ENCODE measurements around the gene LPIN1. TPM values are rescaled to one million over a fixed set of nuclear protein-coding genes. Genes with fewer than 3 reads are reported as not detected.
A peak's percentile ranks its signal among the peaks of the same experiment; 100 is the strongest.

LPIN1 gene
- total and polyA plus RNA-seq, 2 of the 13 experiments (the other 11 are each of a cell fraction or from before 2014, with no cell fraction given) = 9.7 to 19.4 TPM

- TF ChIP-seq GATAD2A (CRISPR knock-in tag; IDR thresholded peaks at IDR 0.05) (peak; percentile 91), MEIS2 (CRISPR knock-in tag; IDR thresholded peaks at IDR 0.05) (peak; percentile 86; the same call in 1 of the 2 replicates), TEF (CRISPR knock-in tag; IDR thresholded peaks at IDR 0.05) (no peak), ZNF20 (CRISPR knock-in tag; IDR thresholded peaks at IDR 0.05) (no peak), ZBTB1 (CRISPR knock-in tag; IDR thresholded peaks at IDR 0.05; ENCODE audit: borderline replicate concordance) (no peak), ZNF570 (CRISPR knock-in tag; IDR thresholded peaks at IDR 0.05; ENCODE audit: borderline replicate concordance) (no peak), XBP1 (CRISPR knock-in tag; IDR thresholded peaks at IDR 0.05) (no peak), SNRNP70 (IDR thresholded peaks at IDR 0.05; ENCODE audit: low read depth, low read length) (no peak), NRL (CRISPR knock-in tag; IDR thresholded peaks at IDR 0.05; ENCODE audit: borderline replicate concordance) (no peak), ZNF282 (IDR thresholded peaks at IDR 0.05; ENCODE audit: partially characterized antibody) (no peak), HMGXB4 (CRISPR knock-in tag; IDR thresholded peaks at IDR 0.05; ENCODE audit: borderline replicate concordance in 1 of 2, low read depth in 1 of 2) (peak; percentile 14 to 58; a peak in 1 of 4 replicates), ZNF251 (CRISPR knock-in tag; IDR thresholded peaks at IDR 0.05) (no peak), POLR2G (IDR thresholded peaks at IDR 0.05; ENCODE audit: low read depth, low read length) (no peak; the same call in 1 of the 2 replicates), ZNF326 (CRISPR knock-in tag; IDR thresholded peaks at IDR 0.05; ENCODE audit: borderline replicate concordance) (no peak), CHCHD3 (CRISPR knock-in tag; IDR thresholded peaks at IDR 0.05) (no peak), NFE2 (CRISPR knock-in tag; IDR thresholded peaks at IDR 0.05) (no peak), AGO1 (IDR thresholded peaks at IDR 0.05; ENCODE audit: low read depth, low read length, poor library complexity, severe bottlenecking) (no peak), ZNF280B (CRISPR knock-in tag; IDR thresholded peaks at IDR 0.05; ENCODE audit: borderline replicate concordance) (no peak), EZH2 (conservative IDR thresholded peaks at IDR 0.05; ENCODE audit: low read depth, low read length) (no peak), ETV5 (CRISPR knock-in tag; IDR thresholded peaks at IDR 0.05; ENCODE audit: borderline replicate concordance) (peak; percentile 75; the same call in 1 of the 2 replicates), FOXO1 (CRISPR knock-in tag; IDR thresholded peaks at IDR 0.05) (peak; percentile 92), ZMAT3 (CRISPR knock-in tag; conservative IDR thresholded peaks at IDR 0.05) (no peak), ZNF644 (CRISPR knock-in tag; IDR thresholded peaks at IDR 0.05; ENCODE audit: low read depth) (no peak), MBD4 (IDR thresholded peaks at IDR 0.05; ENCODE audit: borderline replicate concordance, low read length) (peak; percentile 90; the same call in 1 of the 2 replicates), SRY (CRISPR knock-in tag; IDR thresholded peaks at IDR 0.05) (no peak), SP1 (IDR thresholded peaks at IDR 0.05) (no peak), SP1 (CRISPR knock-in tag; IDR thresholded peaks at IDR 0.05) (no peak)
- TF ChIP-seq, protein P1, sequence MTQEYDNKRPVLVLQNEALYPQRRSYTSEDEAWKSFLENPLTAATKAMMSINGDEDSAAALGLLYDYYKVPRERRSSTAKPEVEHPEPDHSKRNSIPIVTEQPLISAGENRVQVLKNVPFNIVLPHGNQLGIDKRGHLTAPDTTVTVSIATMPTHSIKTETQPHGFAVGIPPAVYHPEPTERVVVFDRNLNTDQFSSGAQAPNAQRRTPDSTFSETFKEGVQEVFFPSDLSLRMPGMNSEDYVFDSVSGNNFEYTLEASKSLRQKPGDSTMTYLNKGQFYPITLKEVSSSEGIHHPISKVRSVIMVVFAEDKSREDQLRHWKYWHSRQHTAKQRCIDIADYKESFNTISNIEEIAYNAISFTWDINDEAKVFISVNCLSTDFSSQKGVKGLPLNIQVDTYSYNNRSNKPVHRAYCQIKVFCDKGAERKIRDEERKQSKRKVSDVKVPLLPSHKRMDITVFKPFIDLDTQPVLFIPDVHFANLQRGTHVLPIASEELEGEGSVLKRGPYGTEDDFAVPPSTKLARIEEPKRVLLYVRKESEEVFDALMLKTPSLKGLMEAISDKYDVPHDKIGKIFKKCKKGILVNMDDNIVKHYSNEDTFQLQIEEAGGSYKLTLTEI (CRISPR knock-in tag; conservative IDR thresholded peaks at IDR 0.05) = no peak
These were observed 72.8 kb downstream of the LPIN1 start (continued) for GRCh38 chr2:11819235-11819729.
